ENCODE data around the gene C12orf56. TPM values are rescaled to one million over a fixed set of nuclear protein-coding genes. Genes with fewer than 3 reads are reported as not detected.
A peak's percentile ranks its signal among the peaks of the same experiment; 100 is the strongest.

Gene C12orf56
- polyA plus RNA-seq, 1 donor from 2014 or later: not detected

DNA sequence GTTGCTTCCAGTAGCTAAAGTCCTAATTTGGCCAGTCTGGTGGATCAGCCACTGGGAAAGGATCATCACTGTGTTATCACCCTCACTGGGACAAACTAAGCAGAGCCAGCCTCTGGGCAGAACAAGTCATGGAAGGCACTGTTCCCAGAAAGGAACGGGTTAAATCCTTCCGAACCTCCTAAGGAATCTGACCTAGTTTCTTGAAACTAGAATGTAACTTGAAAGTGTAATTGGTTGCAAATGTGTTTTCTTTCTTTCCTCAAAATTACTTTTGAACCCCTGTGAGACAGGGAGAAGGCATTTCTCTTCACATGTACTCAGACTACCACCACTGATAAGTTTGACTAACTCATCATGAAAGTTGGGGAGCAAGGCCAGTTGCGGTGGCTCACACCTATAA, 149.8 kb downstream of the C12orf56 start:
- TF ChIP-seq TAF1 (IDR thresholded peaks at IDR 0.05; ENCODE audit: low read depth): no peak
- no peak for TF ChIP-seq EZH2 (IDR thresholded peaks at IDR 0.05; ENCODE audit: borderline replicate concordance, insufficient read depth, low read length, poor library complexity, severe bottlenecking)
- no peak for TF ChIP-seq MXI1 (conservative IDR thresholded peaks at IDR 0.05; ENCODE audit: poor library complexity, severe bottlenecking)
- TF ChIP-seq RAD21 (conservative IDR thresholded peaks at IDR 0.05): no peak
- no peak for TF ChIP-seq SMC3 (conservative IDR thresholded peaks at IDR 0.05; ENCODE audit: poor library complexity)
- TF ChIP-seq, protein P1, sequence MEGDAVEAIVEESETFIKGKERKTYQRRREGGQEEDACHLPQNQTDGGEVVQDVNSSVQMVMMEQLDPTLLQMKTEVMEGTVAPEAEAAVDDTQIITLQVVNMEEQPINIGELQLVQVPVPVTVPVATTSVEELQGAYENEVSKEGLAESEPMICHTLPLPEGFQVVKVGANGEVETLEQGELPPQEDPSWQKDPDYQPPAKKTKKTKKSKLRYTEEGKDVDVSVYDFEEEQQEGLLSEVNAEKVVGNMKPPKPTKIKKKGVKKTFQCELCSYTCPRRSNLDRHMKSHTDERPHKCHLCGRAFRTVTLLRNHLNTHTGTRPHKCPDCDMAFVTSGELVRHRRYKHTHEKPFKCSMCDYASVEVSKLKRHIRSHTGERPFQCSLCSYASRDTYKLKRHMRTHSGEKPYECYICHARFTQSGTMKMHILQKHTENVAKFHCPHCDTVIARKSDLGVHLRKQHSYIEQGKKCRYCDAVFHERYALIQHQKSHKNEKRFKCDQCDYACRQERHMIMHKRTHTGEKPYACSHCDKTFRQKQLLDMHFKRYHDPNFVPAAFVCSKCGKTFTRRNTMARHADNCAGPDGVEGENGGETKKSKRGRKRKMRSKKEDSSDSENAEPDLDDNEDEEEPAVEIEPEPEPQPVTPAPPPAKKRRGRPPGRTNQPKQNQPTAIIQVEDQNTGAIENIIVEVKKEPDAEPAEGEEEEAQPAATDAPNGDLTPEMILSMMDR (IDR thresholded peaks at IDR 0.05; ENCODE audit: poor library complexity, severe bottlenecking): no peak
- no peak for TF ChIP-seq EP300 (conservative IDR thresholded peaks at IDR 0.05; ENCODE audit: poor library complexity, severe bottlenecking)
- TF ChIP-seq, protein P2, sequence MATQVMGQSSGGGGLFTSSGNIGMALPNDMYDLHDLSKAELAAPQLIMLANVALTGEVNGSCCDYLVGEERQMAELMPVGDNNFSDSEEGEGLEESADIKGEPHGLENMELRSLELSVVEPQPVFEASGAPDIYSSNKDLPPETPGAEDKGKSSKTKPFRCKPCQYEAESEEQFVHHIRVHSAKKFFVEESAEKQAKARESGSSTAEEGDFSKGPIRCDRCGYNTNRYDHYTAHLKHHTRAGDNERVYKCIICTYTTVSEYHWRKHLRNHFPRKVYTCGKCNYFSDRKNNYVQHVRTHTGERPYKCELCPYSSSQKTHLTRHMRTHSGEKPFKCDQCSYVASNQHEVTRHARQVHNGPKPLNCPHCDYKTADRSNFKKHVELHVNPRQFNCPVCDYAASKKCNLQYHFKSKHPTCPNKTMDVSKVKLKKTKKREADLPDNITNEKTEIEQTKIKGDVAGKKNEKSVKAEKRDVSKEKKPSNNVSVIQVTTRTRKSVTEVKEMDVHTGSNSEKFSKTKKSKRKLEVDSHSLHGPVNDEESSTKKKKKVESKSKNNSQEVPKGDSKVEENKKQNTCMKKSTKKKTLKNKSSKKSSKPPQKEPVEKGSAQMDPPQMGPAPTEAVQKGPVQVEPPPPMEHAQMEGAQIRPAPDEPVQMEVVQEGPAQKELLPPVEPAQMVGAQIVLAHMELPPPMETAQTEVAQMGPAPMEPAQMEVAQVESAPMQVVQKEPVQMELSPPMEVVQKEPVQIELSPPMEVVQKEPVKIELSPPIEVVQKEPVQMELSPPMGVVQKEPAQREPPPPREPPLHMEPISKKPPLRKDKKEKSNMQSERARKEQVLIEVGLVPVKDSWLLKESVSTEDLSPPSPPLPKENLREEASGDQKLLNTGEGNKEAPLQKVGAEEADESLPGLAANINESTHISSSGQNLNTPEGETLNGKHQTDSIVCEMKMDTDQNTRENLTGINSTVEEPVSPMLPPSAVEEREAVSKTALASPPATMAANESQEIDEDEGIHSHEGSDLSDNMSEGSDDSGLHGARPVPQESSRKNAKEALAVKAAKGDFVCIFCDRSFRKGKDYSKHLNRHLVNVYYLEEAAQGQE (IDR thresholded peaks at IDR 0.05; ENCODE audit: borderline replicate concordance): no peak
- no peak for TF ChIP-seq POLR2AphosphoS5 (IDR thresholded peaks at IDR 0.05)
- Histone ChIP-seq H3K9me3 (ENCODE audit: low read length) (no peaks in the 10 kb centered on the region), H4K20me1 (ENCODE audit: insufficient read depth) (no peaks in the 10 kb centered on the region), H2AFZ (ENCODE audit: low read depth, low read length) (no peak overlapping the region), H3F3A (ENCODE audit: insufficient read depth, low read length, poor library complexity, severe bottlenecking) (no peaks in the 10 kb centered on the region), H3K79me2 (replicated peaks; ENCODE audit: insufficient read depth, low read length) (no peaks in the 10 kb centered on the region), H3K27ac (ENCODE audit: low read length) (no peak overlapping the region), H3K27me3 (ENCODE audit: insufficient read depth, low read depth, low read length) (no peaks in the 10 kb centered on the region), H3K9ac (ENCODE audit: low read length) (no peak overlapping the region), H3K36me3 (ENCODE audit: insufficient read depth, low read length) (no peaks in the 10 kb centered on the region), H3K4me2 (ENCODE audit: low read length) (no peak overlapping the region), H3K9me2 (ENCODE audit: insufficient read depth, low read length) (no peaks in the 10 kb centered on the region), H3K4me3 (ENCODE audit: low read length) (no peak overlapping the region)

DNA sequence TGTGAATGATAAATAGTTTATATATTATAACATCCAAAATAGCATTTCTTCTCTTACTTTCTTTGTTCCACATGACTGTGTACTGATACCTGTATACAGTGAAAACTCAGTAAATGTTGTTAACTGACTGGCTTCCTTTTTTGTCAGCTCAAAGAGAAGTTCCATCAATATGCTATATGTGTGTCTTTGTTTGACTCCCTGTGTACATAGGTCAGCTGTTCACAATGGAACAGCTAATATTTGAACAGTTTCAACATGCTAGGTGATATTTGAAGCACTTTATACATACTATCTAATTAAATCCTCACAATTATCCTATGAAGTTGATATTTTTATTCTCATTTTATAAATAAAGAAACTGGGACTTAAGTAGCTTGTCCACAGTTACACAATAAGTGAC, 153.2 kb downstream of the C12orf56 start:
- H3K9me2 ChIP-seq (ENCODE audit: insufficient read depth, low read length): no peaks in the 10 kb centered on the region
- no peak overlapping the region for H3K4me2 ChIP-seq (ENCODE audit: low read length)
- H3K36me3 ChIP-seq (ENCODE audit: insufficient read depth, low read length): no peaks in the 10 kb centered on the region
- H3K27me3 ChIP-seq (ENCODE audit: insufficient read depth, low read depth, low read length): no peaks in the 10 kb centered on the region
- no peak overlapping the region for H2AFZ ChIP-seq (ENCODE audit: low read depth, low read length)
- H3K9me3 ChIP-seq (ENCODE audit: low read length): no peaks in the 10 kb centered on the region
- TF ChIP-seq POLR2AphosphoS5 (IDR thresholded peaks at IDR 0.05) (no peak), TAF1 (IDR thresholded peaks at IDR 0.05; ENCODE audit: low read depth) (no peak), EZH2 (IDR thresholded peaks at IDR 0.05; ENCODE audit: borderline replicate concordance, insufficient read depth, low read length, poor library complexity, severe bottlenecking) (no peak)
- no peak overlapping the region for H3K27ac ChIP-seq (ENCODE audit: low read length)
- no peak overlapping the region for H3K4me3 ChIP-seq (ENCODE audit: low read length)
- no peak overlapping the region for H3K9ac ChIP-seq (ENCODE audit: low read length)
- no peaks in the 10 kb centered on the region for H3K79me2 ChIP-seq (replicated peaks; ENCODE audit: insufficient read depth, low read length)
- H3F3A ChIP-seq (ENCODE audit: insufficient read depth, low read length, poor library complexity, severe bottlenecking): no peaks in the 10 kb centered on the region
- H4K20me1 ChIP-seq (ENCODE audit: insufficient read depth): no peaks in the 10 kb centered on the region

DNA sequence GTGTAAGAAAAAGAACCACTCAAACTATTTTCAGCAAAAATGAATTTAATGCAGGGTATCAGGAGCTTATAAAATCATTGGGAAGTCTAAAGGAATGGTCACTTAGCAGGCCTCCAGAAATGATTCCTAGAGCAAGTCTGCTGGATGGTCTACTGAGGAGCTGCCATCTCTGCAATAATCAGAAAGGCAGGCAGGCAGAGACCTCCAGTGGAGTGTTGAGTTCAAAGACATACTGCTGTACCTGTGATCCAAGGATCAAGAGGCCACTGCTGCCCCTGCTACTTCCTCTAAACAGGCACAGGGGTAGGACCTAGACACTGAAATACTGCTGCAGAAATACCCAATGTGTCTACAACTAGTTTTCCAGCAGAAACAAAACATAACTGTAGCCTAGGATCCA, 154.0 kb downstream of the C12orf56 start:
- Histone ChIP-seq H3F3A (ENCODE audit: insufficient read depth, low read length, poor library complexity, severe bottlenecking) (no peaks in the 10 kb centered on the region), H3K9ac (ENCODE audit: low read length) (no peak overlapping the region), H3K4me2 (ENCODE audit: low read length) (no peak overlapping the region), H3K27me3 (ENCODE audit: insufficient read depth, low read depth, low read length) (no peaks in the 10 kb centered on the region), H4K20me1 (ENCODE audit: insufficient read depth) (no peaks in the 10 kb centered on the region), H3K9me2 (ENCODE audit: insufficient read depth, low read length) (no peaks in the 10 kb centered on the region), H3K4me3 (ENCODE audit: low read length) (no peak overlapping the region), H3K36me3 (ENCODE audit: insufficient read depth, low read length) (no peaks in the 10 kb centered on the region), H3K27ac (ENCODE audit: low read length) (no peak overlapping the region), H3K9me3 (ENCODE audit: low read length) (no peaks in the 10 kb centered on the region), H2AFZ (ENCODE audit: low read depth, low read length) (no peak overlapping the region), H3K79me2 (replicated peaks; ENCODE audit: insufficient read depth, low read length) (no peaks in the 10 kb centered on the region)
- no peak for TF ChIP-seq EZH2 (IDR thresholded peaks at IDR 0.05; ENCODE audit: borderline replicate concordance, insufficient read depth, low read length, poor library complexity, severe bottlenecking)
- TF ChIP-seq RAD21 (conservative IDR thresholded peaks at IDR 0.05): peak; percentile 20

Data from neural cell (in vitro differentiated cells).